ENCODE data around the gene LARGE2.
"Not testable (repeated sequence)": the region's sequence is repeated elsewhere in the genome, so short reads cannot be mapped to it uniquely, and the experiment has no call there.

LARGE2 gene

DNA sequence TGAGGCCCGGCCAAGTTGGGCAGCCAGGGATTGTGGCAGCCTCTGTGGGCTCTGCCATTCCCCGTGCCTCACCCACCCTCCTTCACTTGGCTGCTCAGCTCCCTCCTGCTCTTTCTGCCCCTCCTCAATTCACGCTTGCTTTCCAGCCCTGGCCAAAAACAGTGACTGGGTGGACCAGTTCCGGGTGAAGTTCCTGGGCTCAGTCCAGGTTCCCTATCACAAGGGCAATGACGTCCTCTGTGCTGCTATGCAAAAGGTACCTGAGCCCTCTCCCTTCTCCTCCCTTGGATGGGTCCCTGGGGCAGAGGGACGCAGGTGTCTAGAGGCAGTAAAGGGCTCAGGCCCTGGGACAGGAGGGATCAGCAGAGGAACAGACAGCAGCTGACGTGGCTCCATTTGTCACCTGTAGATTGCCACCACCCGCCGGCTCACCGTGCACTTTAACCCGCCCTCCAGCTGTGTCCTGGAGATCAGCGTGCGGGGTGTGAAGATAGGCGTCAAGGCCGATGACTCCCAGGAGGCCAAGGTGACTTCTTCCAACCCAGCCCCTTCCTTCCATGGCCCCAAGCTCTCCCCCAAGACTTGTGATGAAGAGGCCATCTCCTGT, 18.0 kb upstream of the LARGE2 start:
- Mint-ChIP-seq H3K4me3 (no peak overlapping the region), H3K9me3 (no peaks in the 10 kb centered on the region)
- ATAC-seq = no peak

GRCh38 chr11:45905095-45905494, 17.4 kb upstream of the LARGE2 start:
- no peak overlapping the region for H3K4me3 Mint-ChIP-seq
- peaks cover 17% of the 10 kb centered on the region for H3K27me3 Mint-ChIP-seq
- no peaks in the 10 kb centered on the region for H3K9me3 Mint-ChIP-seq
- H3K4me1 Mint-ChIP-seq = peaks cover 16% of the 10 kb centered on the region
- H3K27ac Mint-ChIP-seq = no peak overlapping the region
- no peak for DNase-seq
- no peak for ATAC-seq

More for the DNA sequence above, 18.0 kb upstream of the LARGE2 start:
- DNase-seq = no peak
- no peak overlapping the region for H3K27ac Mint-ChIP-seq
- peaks cover 17% of the 10 kb centered on the region for H3K27me3 Mint-ChIP-seq
- H3K4me1 Mint-ChIP-seq = peaks cover 17% of the 10 kb centered on the region

- Mint-ChIP-seq H3K4me1 (peaks cover 13% of the 10 kb centered on the region), H3K27me3 (peaks cover 12% of the 10 kb centered on the region)
- ATAC-seq = peak; percentile 2
- not testable (repeated sequence) for DNase-seq, H3K9me3 Mint-ChIP-seq, H3K27ac Mint-ChIP-seq, H3K4me3 Mint-ChIP-seq
Measured at GRCh38 chr11:45905576-45905975, 16.9 kb upstream of the LARGE2 start.

GRCh38 chr11:45906096-45906682, 16.3 kb upstream of the LARGE2 start:
- Mint-ChIP-seq H3K27me3 (peaks cover 6% of the 10 kb centered on the region), H3K9me3 (no peaks in the 10 kb centered on the region), H3K4me1 (peaks cover 9% of the 10 kb centered on the region), H3K27ac (no peak overlapping the region), H3K4me3 (no peak overlapping the region)
- DNase-seq (no peak), ATAC-seq (peak; percentile 26)

GRCh38 chr11:45906965-45907611, 15.4 kb upstream of the LARGE2 start, which contains the start of gene FREY1:
Gene FREY1, minus strand, starts transcription at chr11:45907271. Its CDS starts 26 bp downstream, at chr11:45907245.
- peaks cover 9% of the 10 kb centered on the region for H3K4me1 Mint-ChIP-seq
- no peaks in the 10 kb centered on the region for H3K27me3 Mint-ChIP-seq
- no peak within 1 kb of the TSS for H3K4me3 Mint-ChIP-seq
- DNase-seq (no peak), ATAC-seq (no peak)
- no peaks in the 10 kb centered on the region for H3K9me3 Mint-ChIP-seq
- H3K27ac Mint-ChIP-seq = no peak within 1 kb of the TSS

GRCh38 chr11:45907911-45908370, 14.5 kb upstream of the LARGE2 start:
- H3K9me3 Mint-ChIP-seq = no peaks in the 10 kb centered on the region
- H3K27me3 Mint-ChIP-seq = no peaks in the 10 kb centered on the region
- no peak overlapping the region for H3K27ac Mint-ChIP-seq
- no peak for DNase-seq
- no peak for ATAC-seq
- H3K4me3 Mint-ChIP-seq = no peak overlapping the region
- H3K4me1 Mint-ChIP-seq = peaks cover 9% of the 10 kb centered on the region

GRCh38 chr11:45909594-45910475, 12.6 kb upstream of the LARGE2 start:
- DNase-seq (no peak), ATAC-seq (no peak)
- H3K4me3 Mint-ChIP-seq = no peak overlapping the region
- peaks cover 26% of the 10 kb centered on the region for H3K4me1 Mint-ChIP-seq
- H3K27me3 Mint-ChIP-seq = no peaks in the 10 kb centered on the region
- H3K27ac Mint-ChIP-seq = no peak overlapping the region
- H3K9me3 Mint-ChIP-seq = no peaks in the 10 kb centered on the region

GRCh38 chr11:45910623-45911022, 11.8 kb upstream of the LARGE2 start:
- no peaks in the 10 kb centered on the region for H3K9me3 Mint-ChIP-seq
- no peak for DNase-seq
- H3K4me3 Mint-ChIP-seq = no peak overlapping the region
- no peak overlapping the region for H3K27ac Mint-ChIP-seq
- H3K27me3 Mint-ChIP-seq = no peaks in the 10 kb centered on the region
- peaks cover 32% of the 10 kb centered on the region for H3K4me1 Mint-ChIP-seq
- no peak for ATAC-seq

DNA sequence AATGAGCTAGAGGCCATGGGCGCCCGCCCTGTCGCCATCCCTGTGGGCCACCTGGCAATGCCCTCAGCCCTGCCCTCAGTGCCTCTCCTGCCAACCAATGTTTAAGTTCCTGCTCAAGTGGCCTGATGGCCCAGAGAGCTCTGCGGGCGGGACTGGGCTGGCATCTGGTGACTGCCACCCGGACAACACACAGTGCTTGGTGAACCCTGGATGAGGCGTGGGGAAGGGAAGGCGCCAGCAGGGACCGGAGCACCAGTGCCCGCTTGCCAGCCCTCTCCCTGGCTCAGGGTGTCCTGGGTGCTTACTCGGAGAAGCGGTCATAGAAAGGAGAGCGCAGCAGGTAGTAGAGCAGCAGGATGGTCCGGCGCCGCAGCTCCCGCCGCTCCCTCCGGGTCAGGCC, 8.9 kb upstream of the LARGE2 start:
- no peak for ATAC-seq
- Mint-ChIP-seq H3K4me3 (no peak overlapping the region), H3K4me1 (peaks cover 40% of the 10 kb centered on the region), H3K27me3 (no peaks in the 10 kb centered on the region), H3K27ac (peak overlapping the region; percentile 46 to 85), H3K9me3 (no peaks in the 10 kb centered on the region)
- DNase-seq = no peak

GRCh38 chr11:45913942-45914635, 8.4 kb upstream of the LARGE2 start:
- no peaks in the 10 kb centered on the region for H3K27me3 Mint-ChIP-seq
- H3K27ac Mint-ChIP-seq = peak overlapping the region in 1 of 2 donors; percentile 46
- DNase-seq (no peak), ATAC-seq (no peak)
- H3K4me3 Mint-ChIP-seq = no peak overlapping the region
- H3K4me1 Mint-ChIP-seq = peaks cover 45% of the 10 kb centered on the region
- no peaks in the 10 kb centered on the region for H3K9me3 Mint-ChIP-seq

DNA sequence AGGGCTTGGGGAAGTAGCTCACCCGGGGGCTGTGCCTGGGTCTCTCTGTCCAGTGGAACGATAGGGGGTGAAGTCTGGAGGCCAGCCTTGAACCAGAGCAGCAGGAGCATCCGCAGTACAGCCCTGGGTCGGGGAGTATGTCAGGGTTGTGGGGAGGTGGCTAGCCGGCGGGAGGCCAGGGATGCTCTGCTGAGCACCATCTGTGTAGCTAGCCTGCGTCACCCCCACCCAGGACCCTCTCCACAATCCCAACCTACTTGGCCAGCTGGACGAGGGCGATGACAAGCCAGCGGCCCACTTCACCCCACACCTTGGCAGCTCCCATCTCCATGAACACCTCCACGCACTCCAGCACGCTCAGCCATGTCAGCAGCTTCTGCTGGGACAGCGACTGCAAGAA, 7.0 kb upstream of the LARGE2 start:
- no peak for ATAC-seq
- Mint-ChIP-seq H3K27me3 (no peaks in the 10 kb centered on the region), H3K27ac (no peak overlapping the region), H3K4me3 (no peak overlapping the region), H3K4me1 (peaks cover 55% of the 10 kb centered on the region), H3K9me3 (no peaks in the 10 kb centered on the region)
- DNase-seq = no peak

GRCh38 chr11:45917286-45917622, 5.2 kb upstream of the LARGE2 start:
- no peak for DNase-seq
- Mint-ChIP-seq H3K9me3 (no peaks in the 10 kb centered on the region), H3K4me3 (peak overlapping the region; percentile 95 to 99)

DNA sequence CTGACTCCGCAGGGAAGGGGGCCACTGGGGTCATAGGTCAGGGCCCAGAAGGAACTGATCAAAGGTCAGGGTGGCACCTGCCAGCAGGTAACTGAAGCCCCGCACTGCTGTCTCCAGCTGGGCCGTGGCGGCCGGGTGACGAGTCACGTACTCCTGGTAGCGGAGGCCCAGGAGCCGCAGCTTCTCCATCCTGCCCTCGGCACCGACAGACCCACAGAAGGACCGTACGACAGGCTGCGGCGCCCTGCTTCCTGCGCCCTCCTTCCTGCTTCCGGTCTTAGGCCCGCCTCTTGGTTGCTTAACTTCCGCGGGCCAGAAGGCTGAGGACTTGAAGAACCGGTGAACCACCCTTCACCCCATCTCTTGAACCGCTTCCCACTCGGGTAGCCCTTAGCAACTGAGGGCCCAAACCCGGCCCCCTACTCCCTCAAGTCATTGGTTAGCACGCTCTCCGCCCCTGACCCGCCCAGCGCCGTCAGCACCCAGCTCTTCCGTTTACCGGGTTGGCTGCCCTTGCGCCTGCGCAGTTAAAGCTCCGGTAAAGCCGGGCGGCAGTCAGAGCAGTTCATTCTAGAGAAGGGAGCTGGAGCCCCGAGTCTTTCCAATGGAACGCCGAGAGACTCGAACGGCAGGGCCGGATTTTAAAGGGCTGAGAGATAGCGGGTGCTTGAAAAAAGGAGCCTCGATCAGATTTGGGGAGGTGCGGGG, 4.7 kb upstream of the LARGE2 start, which contains the start of gene PEX16:
Gene PEX16 (minus strand): TSS at position 255 of the 708 bp plus-strand sequence. CDS start 66 bp downstream, at position 189.
- Mint-ChIP-seq H3K9me3 (no peaks in the 10 kb centered on the region), H3K27me3 (peaks cover 8% of the 10 kb centered on the region), H3K27ac (peak within 1 kb of the TSS; percentile 93 to 98), H3K4me3 (peak within 1 kb of the TSS; percentile 95 to 99), H3K4me1 (peaks cover 66% of the 10 kb centered on the region)
- ATAC-seq = peak; percentile 94
- DNase-seq = peak; percentile 96 to 98

More at GRCh38 chr11:45917286-45917622, 5.2 kb upstream of the LARGE2 start:
- H3K27ac Mint-ChIP-seq = peak overlapping the region; percentile 93 to 98
- ATAC-seq = peak; percentile 0
- peaks cover 8% of the 10 kb centered on the region for H3K27me3 Mint-ChIP-seq
- peaks cover 66% of the 10 kb centered on the region for H3K4me1 Mint-ChIP-seq

- Mint-ChIP-seq H3K27me3 (peaks cover 13% of the 10 kb centered on the region), H3K4me1 (peaks cover 65% of the 10 kb centered on the region), H3K4me3 (peak overlapping the region; percentile 95 to 99), H3K27ac (peak overlapping the region; percentile 93 to 98), H3K9me3 (no peaks in the 10 kb centered on the region)
- ATAC-seq (peak; percentile 25), DNase-seq (peak; percentile 45 to 57)
Measured at GRCh38 chr11:45918331-45918941, 4.0 kb upstream of the LARGE2 start.
